Right atrium auricular region (tissue), 2 donors: Measurements from ENCODE around the gene ZNF84. TPM values are rescaled to one million over a fixed set of nuclear protein-coding genes. Genes with fewer than 3 reads are reported as not detected.

ENCODE experiments used
- DNase-seq: peaks from one replicate; pipeline ENCODE4 v3.0.0-alpha.2; 2019; ENCODE audit warnings: low spot score
- H3K27ac ChIP-seq, 2 donors: fragments of 200-600 bp; sonication (generic); 1 replicate in 1 of 2; 2 replicates in 1 of 2; pipeline ENCODE4 v1.5.1; 2016 to 2019
- H3K27me3 ChIP-seq, 2 donors: fragments of 200-600 bp; sonication (generic); one replicate each; pipeline versions ENCODE4 v1.5.1 to v1.6.0; 2017 to 2019
- H3K36me3 ChIP-seq: fragments of 200-600 bp; sonication (generic); one replicate; pipeline ENCODE4 v1.5.1; 2016
- H3K4me1 ChIP-seq, 2 donors: fragments of 200-600 bp; sonication (generic); one replicate each; pipeline versions ENCODE4 v1.5.1 to v1.6.0; 2017 to 2019
- H3K4me3 ChIP-seq, 2 donors: fragments of 200-600 bp; sonication (generic); 1 replicate in 1 of 2; 2 replicates in 1 of 2; pipeline ENCODE4 v1.5.1; 2017 to 2019; ENCODE audit warnings: mild to moderate bottlenecking in 1 of 2, moderate library complexity in 1 of 2
- H3K9me3 ChIP-seq, 2 donors: fragments of 200-600 bp; sonication (generic); one replicate each; pipeline ENCODE4 v1.5.1; 2019
- total RNA-seq, 2 donors: library from RNA; depleted of rRNA; stranded (reverse); fragments of >200 nt; gene quantifications; one replicate each; pipeline ENCODE4 v1.1.0, GENCODE V29; 2016
- TF ChIP-seq, protein P1 (sequence below), 2 donors: fragments of 200-600 bp; sonication (generic); IDR thresholded peaks; one replicate each; pipeline ENCODE4 v1.5.1; 2019; ENCODE audit warnings: antibody characterized with exemption in 2 of 2

Gene ZNF84
- total RNA-seq, 2 donors from 2014 or later = 8.5 to 10.1 TPM

DNA sequence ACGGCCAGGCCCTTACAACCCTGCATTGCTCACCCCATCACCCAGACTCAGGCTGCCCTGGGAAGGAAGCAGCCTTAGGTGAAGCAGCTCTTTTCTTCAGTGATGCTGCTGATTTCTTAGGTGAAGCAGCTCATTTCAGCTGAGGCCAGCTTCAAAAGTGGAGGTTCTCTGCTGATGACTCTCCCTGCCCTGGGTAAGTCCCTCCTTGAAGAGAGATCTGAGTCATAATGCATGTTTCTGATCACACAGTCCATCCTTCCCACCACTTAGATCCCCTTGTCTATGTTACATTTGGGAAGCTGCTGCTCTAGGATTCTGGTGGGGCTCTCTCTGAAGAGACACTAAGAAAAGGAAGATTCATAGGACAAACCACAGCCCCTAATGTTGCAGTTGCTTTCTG lies 26.2 kb downstream of the ZNF84 start:
- H3K9me3 ChIP-seq = peaks cover 83 to 100% of the 10 kb centered on the region in 2 donors
- H3K4me3 ChIP-seq = no peak overlapping the region
- no peak for DNase-seq
- TF ChIP-seq, protein P1, sequence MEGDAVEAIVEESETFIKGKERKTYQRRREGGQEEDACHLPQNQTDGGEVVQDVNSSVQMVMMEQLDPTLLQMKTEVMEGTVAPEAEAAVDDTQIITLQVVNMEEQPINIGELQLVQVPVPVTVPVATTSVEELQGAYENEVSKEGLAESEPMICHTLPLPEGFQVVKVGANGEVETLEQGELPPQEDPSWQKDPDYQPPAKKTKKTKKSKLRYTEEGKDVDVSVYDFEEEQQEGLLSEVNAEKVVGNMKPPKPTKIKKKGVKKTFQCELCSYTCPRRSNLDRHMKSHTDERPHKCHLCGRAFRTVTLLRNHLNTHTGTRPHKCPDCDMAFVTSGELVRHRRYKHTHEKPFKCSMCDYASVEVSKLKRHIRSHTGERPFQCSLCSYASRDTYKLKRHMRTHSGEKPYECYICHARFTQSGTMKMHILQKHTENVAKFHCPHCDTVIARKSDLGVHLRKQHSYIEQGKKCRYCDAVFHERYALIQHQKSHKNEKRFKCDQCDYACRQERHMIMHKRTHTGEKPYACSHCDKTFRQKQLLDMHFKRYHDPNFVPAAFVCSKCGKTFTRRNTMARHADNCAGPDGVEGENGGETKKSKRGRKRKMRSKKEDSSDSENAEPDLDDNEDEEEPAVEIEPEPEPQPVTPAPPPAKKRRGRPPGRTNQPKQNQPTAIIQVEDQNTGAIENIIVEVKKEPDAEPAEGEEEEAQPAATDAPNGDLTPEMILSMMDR (IDR thresholded peaks at IDR 0.05) = no peak
- H3K4me1 ChIP-seq = no peaks in the 10 kb centered on the region
- H3K27ac ChIP-seq = no peak overlapping the region
- no peaks in the 10 kb centered on the region for H3K36me3 ChIP-seq
- no peaks in the 10 kb centered on the region for H3K27me3 ChIP-seq

DNA sequence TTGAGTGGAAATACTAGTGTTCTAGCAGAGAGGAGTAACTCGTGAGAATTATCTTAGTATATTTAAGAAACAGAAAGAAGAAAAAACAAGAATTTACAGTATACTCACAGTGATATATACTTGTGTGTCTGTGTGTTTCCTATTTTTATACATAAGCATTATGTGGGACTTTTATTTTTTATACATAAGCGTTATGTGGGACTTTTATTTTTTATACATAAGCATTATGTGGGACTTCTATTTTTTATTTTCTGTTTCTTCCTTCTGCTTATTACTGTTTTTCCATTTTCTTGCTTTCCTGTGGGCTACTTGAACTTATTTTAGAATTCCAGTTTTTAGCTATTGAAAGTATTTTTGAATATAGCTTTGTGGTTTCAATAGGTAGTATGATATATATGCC lies 36.5 kb downstream of the ZNF84 start:
- Histone ChIP-seq H3K27ac (no peak overlapping the region), H3K4me1 (no peaks in the 10 kb centered on the region), H3K4me3 (no peak overlapping the region), H3K36me3 (no peaks in the 10 kb centered on the region), H3K27me3 (no peaks in the 10 kb centered on the region), H3K9me3 (peaks cover 17 to 100% of the 10 kb centered on the region in 2 donors)
- TF ChIP-seq, protein P1 (IDR thresholded peaks at IDR 0.05) = no peak
- DNase-seq = no peak

DNA sequence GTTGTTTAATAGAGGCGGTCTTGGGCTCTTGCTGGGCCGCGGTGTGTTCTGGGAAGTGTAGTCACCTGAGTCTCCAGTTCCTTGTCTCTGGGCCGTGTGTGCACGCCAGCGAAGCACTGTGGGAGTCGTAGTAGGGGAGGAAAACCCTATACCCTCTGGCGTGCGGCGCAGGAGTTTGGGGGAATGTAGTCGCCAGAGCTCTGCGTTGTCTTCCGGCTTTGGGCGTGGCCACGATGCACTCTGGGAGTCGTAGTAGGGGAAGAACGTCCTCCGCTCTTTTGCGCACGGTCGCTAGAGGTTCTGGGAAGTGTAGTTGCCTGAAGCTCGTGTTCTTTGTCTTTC lies 42.7 kb downstream of the ZNF84 start:
- Histone ChIP-seq H3K36me3 (peaks cover 31% of the 10 kb centered on the region), H3K4me3 (peak overlapping the region; percentile 76 to 93), H3K27ac (peak overlapping the region; percentile 96 to 98), H3K9me3 (peaks cover 11 to 84% of the 10 kb centered on the region in 2 donors), H3K27me3 (no peaks in the 10 kb centered on the region), H3K4me1 (peaks cover 0 to 12% of the 10 kb centered on the region in 2 donors)
- TF ChIP-seq, protein P1 (IDR thresholded peaks at IDR 0.05) = no peak
- DNase-seq = peak; percentile 98

DNA sequence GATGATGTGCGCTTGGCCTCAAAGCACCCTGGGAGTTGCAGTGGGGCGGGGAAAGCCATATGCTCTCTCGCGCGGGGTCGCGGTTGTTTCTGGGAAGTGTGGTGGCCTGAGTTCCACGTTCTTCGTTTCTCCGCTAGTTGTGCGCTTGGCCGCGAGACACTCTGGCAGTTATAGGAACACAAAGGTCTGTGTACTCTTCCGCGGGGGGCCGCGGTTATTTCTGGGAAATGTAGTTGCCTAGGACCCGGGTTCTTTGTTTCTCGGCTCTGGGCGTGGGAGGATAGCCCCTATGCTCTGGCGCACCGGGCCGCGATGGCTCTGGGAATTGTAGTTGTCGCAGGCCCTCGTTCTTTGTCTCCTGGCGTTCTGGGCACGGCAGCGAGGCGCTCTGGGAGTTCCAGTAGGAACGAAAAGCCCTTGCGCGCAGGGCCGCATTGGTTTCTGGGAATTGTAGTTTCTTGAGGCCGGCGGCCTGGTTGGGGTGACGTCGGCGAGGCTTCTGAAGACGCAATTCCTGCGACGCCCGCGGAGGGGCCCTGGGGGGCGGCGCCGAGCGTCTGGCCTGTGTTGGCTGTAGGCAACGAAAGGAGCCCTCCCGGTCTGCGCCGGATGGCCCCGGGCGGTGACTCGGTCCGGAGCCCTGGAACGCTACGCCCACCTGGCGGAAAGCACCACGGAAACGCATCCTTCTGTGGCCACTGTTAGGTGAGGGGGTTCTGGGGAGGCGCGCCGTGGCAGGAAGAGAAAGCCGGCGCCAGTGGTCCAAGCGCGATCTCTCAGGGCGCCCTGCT lies 43.3 kb downstream of the ZNF84 start, which contains the start of gene ZNF140:
TSS of gene ZNF140 (plus strand) at position 556 of the 791 bp plus-strand sequence. CDS start 398 bp downstream, outside the sequence.
- peak within 1 kb of the TSS; percentile 96 to 98 for H3K27ac ChIP-seq
- H3K27me3 ChIP-seq = no peaks in the 10 kb centered on the region
- H3K9me3 ChIP-seq = peaks cover 8 to 84% of the 10 kb centered on the region in 2 donors
- peaks cover 0 to 12% of the 10 kb centered on the region in 2 donors for H3K4me1 ChIP-seq
- peak; percentile 97 for DNase-seq
- TF ChIP-seq, protein P1 (IDR thresholded peaks at IDR 0.05) = no peak
- peaks cover 36% of the 10 kb centered on the region for H3K36me3 ChIP-seq
- peak within 1 kb of the TSS; percentile 76 to 93 for H3K4me3 ChIP-seq

DNA sequence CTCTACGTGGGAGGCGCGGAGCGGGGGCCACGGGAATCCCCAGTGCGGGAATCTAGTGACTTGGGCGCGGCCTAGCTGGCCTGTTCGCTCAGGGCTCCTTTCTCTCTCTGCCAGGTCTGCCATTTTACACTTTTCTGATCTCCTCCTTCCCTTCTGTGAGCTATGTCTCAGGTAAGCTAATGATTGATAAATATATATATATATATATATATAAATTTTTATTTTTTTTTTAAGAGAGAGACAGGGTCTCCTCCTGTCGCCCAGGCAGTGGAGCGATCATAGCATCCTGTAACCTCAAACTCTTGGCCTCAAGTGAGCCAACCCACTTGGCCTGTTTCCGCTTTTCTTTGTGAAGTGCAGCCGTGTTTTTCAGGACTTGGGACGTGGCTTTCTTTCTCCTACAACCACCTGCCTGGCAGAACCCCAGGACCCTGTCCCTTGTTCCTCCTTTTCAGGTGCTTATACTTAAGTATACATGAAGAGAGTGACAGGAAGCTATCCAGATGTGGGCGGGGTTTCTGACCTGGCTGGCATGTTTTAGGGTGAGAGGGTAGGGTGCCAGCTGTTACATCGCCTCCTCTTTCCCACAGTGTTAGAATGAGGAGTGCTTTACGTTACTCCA lies 44.0 kb downstream of the ZNF84 start:
- H3K4me3 ChIP-seq = peak overlapping the region; percentile 76 to 93
- H3K9me3 ChIP-seq = peaks cover 15 to 84% of the 10 kb centered on the region in 2 donors
- peak overlapping the region; percentile 96 to 98 for H3K27ac ChIP-seq
- DNase-seq = no peak
- H3K36me3 ChIP-seq = peaks cover 43% of the 10 kb centered on the region
- TF ChIP-seq, protein P1 (IDR thresholded peaks at IDR 0.05) = no peak
- peaks cover 0 to 12% of the 10 kb centered on the region in 2 donors for H3K4me1 ChIP-seq
- H3K27me3 ChIP-seq = no peaks in the 10 kb centered on the region
